Neural cell (in vitro differentiated cells): ENCODE measurements around the gene AMY1C.
"Not testable (repeated sequence)": the region's sequence is repeated elsewhere in the genome, so short reads cannot be mapped to it uniquely, and the experiment has no call there.

Experiments
- EZH2 ChIP-seq: fragments of 200-600, 300-800 bp; shearing (Covaris generic), sonication (generic); IDR thresholded peaks from 2 replicates; pipeline ENCODE4 v1.6.1; 2014; ENCODE audit warnings: antibody characterized with exemption, low read length, borderline replicate concordance, mild to moderate bottlenecking; ENCODE audit not compliant: insufficient read depth, poor library complexity, severe bottlenecking
- POLR2AphosphoS5 ChIP-seq: IDR thresholded peaks from 2 replicates; pipeline ENCODE4 v1.6.1; 2012
- RAD21 ChIP-seq: fragments of 450-650 bp; conservative IDR thresholded peaks from 2 replicates; pipeline ENCODE4 v1.6.1; 2014; ENCODE audit warnings: antibody characterized with exemption, mild to moderate bottlenecking, moderate library complexity
- TF ChIP-seq, protein P1 (sequence below): fragments of 450-650 bp; IDR thresholded peaks from 2 replicates; pipeline ENCODE4 v1.5.1; 2014; ENCODE audit warnings: antibody characterized with exemption, mild to moderate bottlenecking, moderate library complexity; ENCODE audit not compliant: poor library complexity, severe bottlenecking

DNA sequence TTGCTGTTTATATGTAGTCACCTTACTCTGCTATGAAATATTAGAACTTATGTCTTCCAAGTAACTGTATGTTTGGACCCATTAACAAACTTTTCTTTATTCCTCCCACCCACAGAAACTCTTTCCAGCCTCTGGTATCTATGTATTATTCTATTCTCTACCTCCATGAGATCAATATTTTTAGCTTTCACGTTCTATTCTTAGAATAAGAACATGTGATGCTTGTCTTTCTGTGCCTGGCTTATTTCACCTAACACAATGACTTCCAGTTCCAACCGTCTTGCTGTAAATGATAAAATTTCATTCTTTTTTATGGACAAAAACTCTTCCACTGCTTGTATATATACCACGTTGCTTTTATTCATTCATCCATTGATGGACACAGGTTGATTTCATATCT is 14.4 kb upstream of the AMY1C start:
- TF ChIP-seq, protein P1, sequence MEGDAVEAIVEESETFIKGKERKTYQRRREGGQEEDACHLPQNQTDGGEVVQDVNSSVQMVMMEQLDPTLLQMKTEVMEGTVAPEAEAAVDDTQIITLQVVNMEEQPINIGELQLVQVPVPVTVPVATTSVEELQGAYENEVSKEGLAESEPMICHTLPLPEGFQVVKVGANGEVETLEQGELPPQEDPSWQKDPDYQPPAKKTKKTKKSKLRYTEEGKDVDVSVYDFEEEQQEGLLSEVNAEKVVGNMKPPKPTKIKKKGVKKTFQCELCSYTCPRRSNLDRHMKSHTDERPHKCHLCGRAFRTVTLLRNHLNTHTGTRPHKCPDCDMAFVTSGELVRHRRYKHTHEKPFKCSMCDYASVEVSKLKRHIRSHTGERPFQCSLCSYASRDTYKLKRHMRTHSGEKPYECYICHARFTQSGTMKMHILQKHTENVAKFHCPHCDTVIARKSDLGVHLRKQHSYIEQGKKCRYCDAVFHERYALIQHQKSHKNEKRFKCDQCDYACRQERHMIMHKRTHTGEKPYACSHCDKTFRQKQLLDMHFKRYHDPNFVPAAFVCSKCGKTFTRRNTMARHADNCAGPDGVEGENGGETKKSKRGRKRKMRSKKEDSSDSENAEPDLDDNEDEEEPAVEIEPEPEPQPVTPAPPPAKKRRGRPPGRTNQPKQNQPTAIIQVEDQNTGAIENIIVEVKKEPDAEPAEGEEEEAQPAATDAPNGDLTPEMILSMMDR, result not testable (repeated sequence)
- TF ChIP-seq RAD21, EZH2, POLR2AphosphoS5: not testable (repeated sequence)
